ENCODE data around the gene PLXNB1.

PLXNB1 gene

GRCh38 chr3:48397767-48398681 is 31.9 kb downstream of the PLXNB1 start:
- DNase-seq (ENCODE audit: extremely low spot score): no peak
- POLR2A ChIA-PET: no interaction called here
- CTCF ChIA-PET: interaction anchor here (1.7 to 30.6 kb wide), 5 partner anchors 11 to 161 kb away, joined by 5 to 863 read pairs (median 29); partner anchors contain the start of genes CCDC51, PLXNB1 and TMA7
- no peak for TF ChIP-seq CTCF (IDR thresholded peaks at IDR 0.05; ENCODE audit: control extremely low read depth, extremely low read depth, low read depth, missing control alignments)

- no peak for TF ChIP-seq CTCF (IDR thresholded peaks at IDR 0.05; ENCODE audit: control extremely low read depth, extremely low read depth, low read depth, missing control alignments)
- ChIA-PET CTCF (interaction anchor here (6.0 kb wide), 1 partner anchor 41 kb away, joined by 37 read pairs; no protein-coding TSS in a partner anchor), POLR2A (no interaction called here)
- no peak for DNase-seq (ENCODE audit: extremely low spot score)
Measured at GRCh38 chr3:48395714-48396113, 34.2 kb downstream of the PLXNB1 start.

- no peak for TF ChIP-seq CTCF (IDR thresholded peaks at IDR 0.05; ENCODE audit: control extremely low read depth, extremely low read depth, low read depth, missing control alignments)
- DNase-seq (ENCODE audit: extremely low spot score): no peak
- POLR2A ChIA-PET: no interaction called here
- CTCF ChIA-PET: interaction anchor here (6.0 kb wide), 1 partner anchor 42 kb away, joined by 37 read pairs; no protein-coding TSS in a partner anchor
Measured at GRCh38 chr3:48394391-48394790, 35.5 kb downstream of the PLXNB1 start.

GRCh38 chr3:48388966-48389365 is 40.9 kb downstream of the PLXNB1 start:
- CTCF ChIA-PET: interaction anchor here (1.3 to 2.1 kb wide), 3 partner anchors 12 to 47 kb away, joined by 3 to 9 read pairs (median 6); no protein-coding TSS in a partner anchor
- POLR2A ChIA-PET: no interaction called here
- no peak for DNase-seq (ENCODE audit: extremely low spot score)
- no peak for TF ChIP-seq CTCF (IDR thresholded peaks at IDR 0.05; ENCODE audit: control extremely low read depth, extremely low read depth, low read depth, missing control alignments)

- TF ChIP-seq CTCF (IDR thresholded peaks at IDR 0.05; ENCODE audit: control extremely low read depth, extremely low read depth, low read depth, missing control alignments): no peak
- DNase-seq (ENCODE audit: extremely low spot score): no peak
- CTCF ChIA-PET: interaction anchor here (1.2 to 3.0 kb wide), 3 partner anchors 11 to 48 kb away, joined by 5 to 16 read pairs (median 9); no protein-coding TSS in a partner anchor
- POLR2A ChIA-PET: no interaction called here
Measured at GRCh38 chr3:48387634-48388033, 42.3 kb downstream of the PLXNB1 start.

GRCh38 chr3:48372862-48373435 is 56.9 kb downstream of the PLXNB1 start:
- no peak for DNase-seq (ENCODE audit: extremely low spot score)
- TF ChIP-seq CTCF (IDR thresholded peaks at IDR 0.05; ENCODE audit: control extremely low read depth, extremely low read depth, low read depth, missing control alignments): no peak
- ChIA-PET CTCF (interaction anchor here (1.3 to 2.0 kb wide), 4 partner anchors 15 to 63 kb away, joined by 3 to 7 read pairs (median 5); no protein-coding TSS in a partner anchor), POLR2A (no interaction called here)

Data from GM10248 (cell line).